ENCODE results near the gene PITX1. TPM values are rescaled to one million over a fixed set of nuclear protein-coding genes. Genes with fewer than 3 reads are reported as not detected.

The PITX1 gene
- total and polyA plus RNA-seq, 2 donors (not counting 1 experiment from before 2014, with no cell fraction given), result 0.13 TPM; not detected in 1

- Histone ChIP-seq H3K27me3 (replicated peaks in 1 of 4; ENCODE audit: control extremely low read depth in 1 of 4, control insufficient read depth in 3 of 4, insufficient read depth in 4 of 4, low read length in 3 of 4) (peaks cover 0 to 67% (median 41%) of the 10 kb centered on the region in 4 experiments), H3K4me1 (ENCODE audit: control insufficient read depth in 2 of 2, insufficient read depth in 2 of 2, low read length in 2 of 2) (peaks cover 24 to 43% of the 10 kb centered on the region in 2 donors), H3K27ac (ENCODE audit: low read length in 2 of 2) (no peak overlapping the region), H2AFZ (ENCODE audit: insufficient read depth, low read depth, low read length, poor library complexity, severe bottlenecking) (no peak overlapping the region), H4K20me1 (ENCODE audit: control insufficient read depth, insufficient read depth, low read length, poor library complexity, severe bottlenecking) (peaks cover 12% of the 10 kb centered on the region), H3K9me3 (ENCODE audit: control extremely low read depth in 1 of 3, control insufficient read depth in 2 of 3, insufficient read depth in 1 of 3, low read length in 2 of 3) (peaks cover 3 to 39% (median 10%) of the 10 kb centered on the region in 3 donors), H3K36me3 (replicated peaks in 1 of 2; ENCODE audit: control extremely low read depth in 1 of 2, control insufficient read depth in 1 of 2, extremely low read depth in 1 of 2, insufficient read depth in 2 of 2, low read length in 1 of 2) (no peaks in the 10 kb centered on the region), H3K9ac (ENCODE audit: low read length) (no peak overlapping the region), H3K79me2 (ENCODE audit: control insufficient read depth, insufficient read depth, low read length) (no peaks in the 10 kb centered on the region), H3K4me3 (ENCODE audit: control extremely low read depth in 1 of 5, extremely low read depth in 1 of 5, insufficient read depth in 1 of 5, low read depth in 2 of 5, low read length in 4 of 5) (no peak overlapping the region), H3K4me2 (replicated peaks; ENCODE audit: low read depth, low read length, poor library complexity, severe bottlenecking) (no peak overlapping the region)
- DNase-seq (no peak), ATAC-seq (ENCODE audit: low read depth) (no peak)
- WGBS (ENCODE audit: insufficient coverage), result 91% methylated on average over 11 of the region's 15 CpGs
- CTCF ChIA-PET, result interaction anchor here (0.8 kb wide), 1 partner anchor 162 kb away, joined by 3 read pairs; no protein-coding TSS in a partner anchor
- H3K27ac Mint-ChIP-seq, result no peak overlapping the region
- peaks cover 18% of the 10 kb centered on the region for H3K4me1 Mint-ChIP-seq
- peaks cover 3% of the 10 kb centered on the region for H3K9me3 Mint-ChIP-seq (ENCODE audit: insufficient read depth)
- no peak for TF ChIP-seq CTCF (IDR thresholded peaks at IDR 0.05)
- TF ChIP-seq EZH2 (IDR thresholded peaks at IDR 0.05; ENCODE audit: borderline replicate concordance, insufficient read depth, low read depth, low read length, poor library complexity, severe bottlenecking), result no peak
- POLR2A ChIA-PET, result interaction anchor here (0.7 kb wide), 1 partner anchor 1564 kb away, joined by 4 read pairs; no protein-coding TSS in a partner anchor
- peaks cover 58% of the 10 kb centered on the region for H3K27me3 Mint-ChIP-seq
- intact Hi-C loops (cut with micrococcal nuclease), result no loop called here
- no peak overlapping the region for H3K4me3 Mint-ChIP-seq
Measured at GRCh38 chr5:135025730-135026644, 8.0 kb downstream of the PITX1 start.
